Gastroesophageal sphincter (tissue), 4 donors: ENCODE measurements around the gene CYP2C9. TPM values are rescaled to one million over a fixed set of nuclear protein-coding genes. Genes with fewer than 3 reads are reported as not detected.
"Not testable (repeated sequence)": the region's sequence is repeated elsewhere in the genome, so short reads cannot be mapped to it uniquely, and the experiment has no call there.

Experiments used
- ATAC-seq: fragments of 150-250 bp; one replicate; pipeline ENCODE4 v1.9.1; 2016; ENCODE audit warnings: mild to moderate bottlenecking, moderate library complexity
- H3K27ac ChIP-seq, 4 donors: fragments of 200-600 bp; sonication (generic) in 3 of 4; 1 replicate in 3 of 4; 2 replicates in 1 of 4; pipeline ENCODE4 v1.5.1; 2016 to 2019
- H3K27me3 ChIP-seq: fragments of 200-600 bp; sonication (generic); one replicate; pipeline ENCODE4 v1.5.1; 2019
- H3K36me3 ChIP-seq, 2 donors: fragments of 200-600 bp; sonication (generic); one replicate each; pipeline ENCODE4 v1.5.1; 2019; ENCODE audit warnings: control low read depth in 1 of 2
- H3K4me1 ChIP-seq, 3 donors: fragments of 200-600 bp; sonication (generic); 1 replicate in 2 of 3; 2 replicates in 1 of 3; pipeline ENCODE4 v1.5.1; 2016 to 2019; ENCODE audit warnings: control low read depth in 2 of 3
- H3K4me3 ChIP-seq, 2 donors: fragments of 200-600 bp; sonication (generic); one replicate each; pipeline ENCODE4 v1.5.1; 2019; ENCODE audit warnings: mild to moderate bottlenecking in 1 of 2, moderate library complexity in 1 of 2
- H3K9me3 ChIP-seq, 3 donors: fragments of 200-600 bp; sonication (generic); one replicate each; pipeline ENCODE4 v1.5.1; 2017 to 2019; ENCODE audit warnings: control low read depth in 2 of 3
- EP300 ChIP-seq: sonication (generic); formaldehyde crosslinking; IDR thresholded peaks from one replicate; pipeline ENCODE4 v1.6.1; 2017; ENCODE audit warnings: antibody characterized with exemption, mild to moderate bottlenecking
- POLR2A ChIP-seq, 2 donors: fragments of 450-650 bp; IDR thresholded peaks; one replicate each; pipeline ENCODE4 v1.6.1; 2017; ENCODE audit warnings: antibody characterized with exemption in 2 of 2, mild to moderate bottlenecking in 2 of 2, moderate library complexity in 1 of 2
- POLR2AphosphoS5 ChIP-seq: sonication (generic); formaldehyde crosslinking; IDR thresholded peaks from one replicate; pipeline ENCODE4 v1.6.1; 2017; ENCODE audit warnings: antibody characterized with exemption
- WGBS, 2 donors: methylation state at CpG; one replicate each; pipeline ENCODE4 v1.1.5; 2018; ENCODE audit warnings: low coverage in 1 of 2; 5-methylcytosine and 5-hydroxymethylcytosine counted together
- total RNA-seq, 4 donors: library from RNA; depleted of rRNA; stranded (reverse); fragments of >200 nt; gene quantifications; one replicate each; pipeline ENCODE4 v1.1.0, GENCODE V29; 2016
- TF ChIP-seq, protein P1 (sequence below), 4 experiments: fragments of 200-600 bp in 2 of 4; fragments of 450-650 bp in 2 of 4; sonication (generic) in 1 of 4; IDR thresholded peaks; one replicate each; pipeline ENCODE4 v1.5.1; 2017 to 2019; ENCODE audit warnings: antibody characterized with exemption in 4 of 4, mild to moderate bottlenecking in 2 of 4, moderate library complexity in 2 of 4

CYP2C9 gene
- total RNA-seq, 4 donors from 2014 or later: 0.89 TPM; not detected in 3

DNA sequence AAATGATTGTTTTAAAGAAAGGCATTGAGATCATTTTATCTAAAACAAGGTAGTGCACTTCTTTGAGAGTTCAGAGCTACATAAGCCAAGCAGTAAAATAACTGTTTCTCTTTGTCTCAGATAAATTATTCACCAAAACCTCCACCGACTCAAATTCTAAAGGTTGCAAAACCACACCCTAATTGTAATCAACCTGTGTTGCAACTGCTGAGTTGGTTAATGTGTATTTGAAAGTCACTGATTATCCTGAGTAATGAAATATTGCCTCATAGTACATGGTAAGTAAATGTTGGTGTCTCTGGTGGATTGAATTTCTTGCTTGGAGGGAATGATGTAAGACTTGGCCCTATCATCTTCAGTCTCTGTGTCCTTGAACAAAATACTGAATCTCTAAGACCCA, 35.9 kb upstream of the CYP2C9 start:
- Histone ChIP-seq H3K27ac (no peak overlapping the region), H3K4me1 (no peaks in the 10 kb centered on the region), H3K27me3 (no peaks in the 10 kb centered on the region), H3K9me3 (peaks cover 0 to 22% (median 0%) of the 10 kb centered on the region in 3 donors), H3K4me3 (no peak overlapping the region), H3K36me3 (no peaks in the 10 kb centered on the region)
- no peak for TF ChIP-seq EP300
- TF ChIP-seq, protein P1, sequence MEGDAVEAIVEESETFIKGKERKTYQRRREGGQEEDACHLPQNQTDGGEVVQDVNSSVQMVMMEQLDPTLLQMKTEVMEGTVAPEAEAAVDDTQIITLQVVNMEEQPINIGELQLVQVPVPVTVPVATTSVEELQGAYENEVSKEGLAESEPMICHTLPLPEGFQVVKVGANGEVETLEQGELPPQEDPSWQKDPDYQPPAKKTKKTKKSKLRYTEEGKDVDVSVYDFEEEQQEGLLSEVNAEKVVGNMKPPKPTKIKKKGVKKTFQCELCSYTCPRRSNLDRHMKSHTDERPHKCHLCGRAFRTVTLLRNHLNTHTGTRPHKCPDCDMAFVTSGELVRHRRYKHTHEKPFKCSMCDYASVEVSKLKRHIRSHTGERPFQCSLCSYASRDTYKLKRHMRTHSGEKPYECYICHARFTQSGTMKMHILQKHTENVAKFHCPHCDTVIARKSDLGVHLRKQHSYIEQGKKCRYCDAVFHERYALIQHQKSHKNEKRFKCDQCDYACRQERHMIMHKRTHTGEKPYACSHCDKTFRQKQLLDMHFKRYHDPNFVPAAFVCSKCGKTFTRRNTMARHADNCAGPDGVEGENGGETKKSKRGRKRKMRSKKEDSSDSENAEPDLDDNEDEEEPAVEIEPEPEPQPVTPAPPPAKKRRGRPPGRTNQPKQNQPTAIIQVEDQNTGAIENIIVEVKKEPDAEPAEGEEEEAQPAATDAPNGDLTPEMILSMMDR (IDR thresholded peaks at IDR 0.05): no peak
- TF ChIP-seq POLR2A (IDR thresholded peaks at IDR 0.05): no peak
- no peak for TF ChIP-seq POLR2AphosphoS5
- ATAC-seq: peak; percentile 39
- WGBS, 2 donors: 0% methylated on average over 1 of the region's 1 CpG

DNA sequence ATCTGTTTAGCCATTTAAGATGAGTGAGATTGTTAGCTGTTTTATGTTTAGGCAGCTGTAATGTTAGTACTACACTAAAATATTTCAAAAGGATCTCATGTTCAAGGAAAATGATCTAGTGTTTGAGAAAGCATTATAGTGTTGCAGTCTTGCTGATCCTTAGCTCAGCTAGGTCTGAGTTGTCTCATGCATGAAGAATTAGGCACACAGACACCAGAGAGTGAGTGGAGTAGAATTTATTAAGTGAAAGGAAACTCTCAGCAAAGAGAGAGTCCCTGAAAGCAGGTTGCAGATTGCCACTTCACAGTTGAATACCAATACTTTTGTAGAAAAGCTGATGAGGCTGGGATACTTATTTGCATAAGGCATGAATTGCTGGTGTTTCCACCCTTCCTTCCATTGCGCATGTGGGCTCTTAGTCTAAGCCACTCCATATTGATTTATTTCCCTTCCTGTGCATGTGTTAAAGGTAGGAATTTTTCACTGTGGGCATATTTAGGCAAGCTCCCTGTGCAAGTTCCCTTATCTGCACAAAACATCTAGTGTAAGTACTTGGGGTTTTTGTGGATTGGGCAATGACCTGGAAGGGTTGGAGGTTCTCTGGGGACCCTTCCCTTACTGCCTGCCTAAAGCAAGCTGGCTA, 33.8 kb upstream of the CYP2C9 start:
- 100% methylated on average over 1 of the region's 1 CpG; no CpG with 5 or more reads in 1 of the 2 donors for WGBS, 2 donors
- not testable (repeated sequence) for H3K27me3 ChIP-seq, H3K4me3 ChIP-seq, H3K27ac ChIP-seq, ATAC-seq, H3K36me3 ChIP-seq, H3K4me1 ChIP-seq
- H3K9me3 ChIP-seq: peaks cover 0 to 32% (median 0%) of the 10 kb centered on the region in 3 donors

DNA sequence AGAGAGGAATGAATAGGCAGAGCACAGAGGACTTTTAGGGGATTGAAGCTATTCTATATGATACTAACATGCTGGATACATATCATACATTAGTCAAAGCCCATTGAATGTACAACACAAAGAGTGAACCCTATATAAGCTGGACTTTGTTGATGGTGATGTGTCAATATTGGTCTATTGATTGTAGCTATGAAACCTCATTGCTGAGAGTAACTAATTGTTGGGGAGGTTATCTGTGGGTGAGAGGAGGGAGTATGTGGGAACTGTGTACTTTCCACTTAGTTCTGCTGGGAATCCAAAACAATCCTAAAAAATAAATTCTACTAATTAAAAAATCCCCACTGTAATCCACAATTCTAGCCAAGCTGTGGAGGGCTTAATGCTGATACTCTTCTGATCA, 22.0 kb upstream of the CYP2C9 start:
- H3K27me3 ChIP-seq: no peaks in the 10 kb centered on the region
- no peak for ATAC-seq
- H3K36me3 ChIP-seq: no peaks in the 10 kb centered on the region
- H3K9me3 ChIP-seq: peaks cover 0 to 28% (median 0%) of the 10 kb centered on the region in 3 donors
- no peak overlapping the region for H3K4me3 ChIP-seq
- no peaks in the 10 kb centered on the region for H3K4me1 ChIP-seq
- H3K27ac ChIP-seq: no peak overlapping the region
- no peak for TF ChIP-seq EP300
- TF ChIP-seq POLR2A (IDR thresholded peaks at IDR 0.05): no peak
- TF ChIP-seq, protein P1 (IDR thresholded peaks at IDR 0.05): no peak
- no peak for TF ChIP-seq POLR2AphosphoS5

DNA sequence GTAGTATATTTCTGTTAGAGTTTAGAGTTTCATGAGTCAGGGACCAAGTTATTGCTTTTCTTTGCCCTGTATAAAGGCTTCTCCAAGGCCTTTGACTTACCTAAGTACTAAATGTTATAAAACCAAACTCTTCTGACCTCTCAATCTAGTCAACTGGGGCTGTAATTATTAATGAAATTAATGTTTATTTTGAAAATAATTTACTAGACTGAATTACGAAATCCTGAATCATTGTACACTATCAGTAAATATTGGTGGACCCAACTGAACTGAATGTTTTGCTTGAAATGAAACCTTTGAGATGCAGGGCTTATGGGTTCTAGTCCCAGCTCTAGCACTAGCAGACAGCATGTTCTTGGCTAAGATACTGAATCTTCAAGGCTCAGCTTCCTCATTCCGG, 1.7 kb upstream of the CYP2C9 start:
- no peak for ATAC-seq
- no peak overlapping the region for H3K4me3 ChIP-seq
- no peaks in the 10 kb centered on the region for H3K36me3 ChIP-seq
- H3K9me3 ChIP-seq: no peaks in the 10 kb centered on the region
- TF ChIP-seq EP300: no peak
- TF ChIP-seq POLR2A (IDR thresholded peaks at IDR 0.05): no peak
- TF ChIP-seq POLR2AphosphoS5: no peak
- TF ChIP-seq, protein P1 (IDR thresholded peaks at IDR 0.05): no peak
- no peaks in the 10 kb centered on the region for H3K27me3 ChIP-seq
- 63 to 100% methylated on average over 1 to 2 of the region's 2 CpGs for WGBS, 2 donors
- H3K4me1 ChIP-seq: no peaks in the 10 kb centered on the region
- no peak overlapping the region for H3K27ac ChIP-seq

DNA sequence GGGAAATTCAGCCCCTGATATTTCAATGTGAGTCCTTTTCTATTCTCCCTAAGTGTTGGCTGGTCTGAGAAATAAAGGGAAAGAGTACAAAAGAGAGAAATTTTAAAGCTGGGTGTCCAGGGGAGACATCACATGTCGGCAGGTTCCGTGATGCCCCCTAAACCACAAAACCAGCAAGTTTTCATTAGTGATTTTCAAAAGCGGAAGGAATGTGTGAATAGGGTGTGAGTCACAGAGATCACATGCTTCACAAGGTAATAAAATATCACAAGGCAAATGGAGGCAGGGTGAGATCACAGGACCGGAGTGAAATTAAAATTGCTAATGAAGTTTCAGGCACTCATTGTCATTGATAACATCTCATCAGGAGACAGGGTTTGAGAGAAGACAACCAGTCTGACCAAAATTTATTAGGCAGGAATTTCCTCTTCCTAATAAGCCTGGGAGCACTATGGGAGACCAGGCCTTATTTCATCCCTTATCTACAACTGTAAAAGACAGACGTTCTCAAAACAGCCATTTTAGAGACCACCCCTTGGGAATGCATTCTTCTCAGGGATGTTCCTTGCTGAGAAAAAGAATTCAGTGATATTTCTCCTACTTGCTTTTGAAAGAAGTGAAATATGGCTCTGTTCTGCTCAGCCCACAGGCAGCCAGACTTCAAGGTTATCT, 5.1 kb downstream of the CYP2C9 start:
- not testable (repeated sequence) for ATAC-seq, H3K27ac ChIP-seq, H3K36me3 ChIP-seq, H3K27me3 ChIP-seq, H3K4me3 ChIP-seq, H3K4me1 ChIP-seq
- peaks cover 0 to 29% (median 0%) of the 10 kb centered on the region in 3 donors for H3K9me3 ChIP-seq
- WGBS, 2 donors: 81 to 86% methylated on average over 3 to 5 of the region's 5 CpGs

DNA sequence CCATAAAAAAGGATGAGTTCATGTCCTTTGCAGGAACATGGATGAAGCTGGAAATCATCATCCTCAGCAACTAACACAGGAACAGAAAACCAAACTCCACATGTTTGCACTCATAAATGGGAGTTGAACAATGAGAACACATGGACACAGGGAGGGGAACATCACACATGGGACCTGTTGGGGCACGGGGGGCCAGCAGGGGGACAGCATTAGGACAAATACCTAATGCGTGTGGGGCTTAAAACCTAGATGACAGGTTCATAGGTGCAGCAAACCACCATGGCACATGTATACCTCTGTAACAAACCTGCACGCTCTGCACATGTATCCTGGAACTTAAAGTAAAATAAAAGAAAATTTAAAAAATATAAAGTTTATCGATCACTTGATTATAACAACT, 7.7 kb downstream of the CYP2C9 start:
- ATAC-seq: not testable (repeated sequence)
- 86 to 89% methylated on average over 4 of the region's 4 CpGs for WGBS, 2 donors
- peaks cover 0 to 29% (median 0%) of the 10 kb centered on the region in 3 donors for H3K9me3 ChIP-seq

More for the DNA sequence above, 7.7 kb downstream of the CYP2C9 start:
- not testable (repeated sequence) for H3K27ac ChIP-seq, H3K4me3 ChIP-seq, H3K36me3 ChIP-seq, H3K4me1 ChIP-seq, H3K27me3 ChIP-seq
